Measurements from ENCODE around the gene NTRK3. TPM values are rescaled to one million over a fixed set of nuclear protein-coding genes. Genes with fewer than 3 reads are reported as not detected.

Gene NTRK3
- polyA plus RNA-seq, 1 donor (not counting 4 experiments of a cell fraction or from before 2014, with no cell fraction given) = not detected

- H3K27ac ChIP-seq (ENCODE audit: control insufficient read depth, insufficient read depth, low read length) = no peak overlapping the region
- H3K9me3 ChIP-seq (ENCODE audit: control insufficient read depth, low read depth, low read length) = peaks cover 4% of the 10 kb centered on the region
- TF ChIP-seq CTCF (optimal IDR thresholded peaks at IDR 0.05 in 1 of 3, IDR thresholded peaks at IDR 0.05 in 1 of 3, conservative IDR thresholded peaks at IDR 0.05 in 1 of 3; ENCODE audit: extremely low read depth in 1 of 3, insufficient read depth in 2 of 3, low read length in 3 of 3) (no peak), EZH2 (IDR thresholded peaks at IDR 0.05; ENCODE audit: low read length) (no peak)
- FAIRE-seq = no peak
- no peaks in the 10 kb centered on the region for H3K36me3 ChIP-seq (ENCODE audit: control insufficient read depth in 2 of 2, extremely low read depth in 1 of 2, insufficient read depth in 2 of 2, low read length in 2 of 2)
- no peak overlapping the region for H2AFZ ChIP-seq (ENCODE audit: control insufficient read depth, low read length)
- no peaks in the 10 kb centered on the region for H4K20me1 ChIP-seq (ENCODE audit: control insufficient read depth, extremely low read depth, insufficient read depth, low read length)
- H3K4me3 ChIP-seq (ENCODE audit: control insufficient read depth in 2 of 3, extremely low read depth in 1 of 3, insufficient read depth in 2 of 3, low read depth in 1 of 3, low read length in 3 of 3) = no peak overlapping the region
- no peak overlapping the region for H3K9ac ChIP-seq (ENCODE audit: control insufficient read depth, extremely low read depth, insufficient read depth, low read length)
- no peak for DNase-seq (ENCODE audit: low read depth, low spot score)
- dilution Hi-C loops (cut with MboI; ENCODE audit: extremely low pct_ligation_motif_present, low sequenced_read_pairs) = no loop called here
- no peak overlapping the region for H3K4me2 ChIP-seq (ENCODE audit: control insufficient read depth, extremely low read depth, insufficient read depth, low read depth, low read length)
- H3K9me1 ChIP-seq (ENCODE audit: control insufficient read depth, extremely low read depth, insufficient read depth, low read length) = no peaks in the 10 kb centered on the region
- H3K4me1 ChIP-seq (ENCODE audit: control insufficient read depth, extremely low read depth, insufficient read depth, low read length) = no peaks in the 10 kb centered on the region
- H3K79me2 ChIP-seq (ENCODE audit: control insufficient read depth, insufficient read depth, low read length) = no peaks in the 10 kb centered on the region
- no peaks in the 10 kb centered on the region for H3K27me3 ChIP-seq (ENCODE audit: control insufficient read depth, extremely low read depth, insufficient read depth, low read length)
These were observed 68.2 kb downstream of the NTRK3 start for GRCh38 chr15:88188300-88188699.

GRCh38 chr15:88187195-88187594, 69.3 kb downstream of the NTRK3 start:
- Histone ChIP-seq H3K9ac (ENCODE audit: control insufficient read depth, extremely low read depth, insufficient read depth, low read length) (no peak overlapping the region), H3K27ac (ENCODE audit: control insufficient read depth, insufficient read depth, low read length) (no peak overlapping the region), H4K20me1 (ENCODE audit: control insufficient read depth, extremely low read depth, insufficient read depth, low read length) (no peaks in the 10 kb centered on the region), H3K79me2 (ENCODE audit: control insufficient read depth, insufficient read depth, low read length) (no peaks in the 10 kb centered on the region), H3K4me2 (ENCODE audit: control insufficient read depth, extremely low read depth, insufficient read depth, low read depth, low read length) (no peak overlapping the region), H3K27me3 (ENCODE audit: control insufficient read depth, extremely low read depth, insufficient read depth, low read length) (no peaks in the 10 kb centered on the region), H2AFZ (ENCODE audit: control insufficient read depth, low read length) (no peak overlapping the region), H3K4me1 (ENCODE audit: control insufficient read depth, extremely low read depth, insufficient read depth, low read length) (no peaks in the 10 kb centered on the region), H3K9me3 (ENCODE audit: control insufficient read depth, low read depth, low read length) (peaks cover 4% of the 10 kb centered on the region), H3K9me1 (ENCODE audit: control insufficient read depth, extremely low read depth, insufficient read depth, low read length) (no peaks in the 10 kb centered on the region), H3K36me3 (ENCODE audit: control insufficient read depth in 2 of 2, extremely low read depth in 1 of 2, insufficient read depth in 2 of 2, low read length in 2 of 2) (no peaks in the 10 kb centered on the region), H3K4me3 (ENCODE audit: control insufficient read depth in 2 of 3, extremely low read depth in 1 of 3, insufficient read depth in 2 of 3, low read depth in 1 of 3, low read length in 3 of 3) (no peak overlapping the region)
- dilution Hi-C loops (cut with MboI; ENCODE audit: extremely low pct_ligation_motif_present, low sequenced_read_pairs) = no loop called here
- no peak for DNase-seq (ENCODE audit: low read depth, low spot score)
- FAIRE-seq = no peak
- TF ChIP-seq EZH2 (IDR thresholded peaks at IDR 0.05; ENCODE audit: low read length) (no peak), CTCF (optimal IDR thresholded peaks at IDR 0.05 in 1 of 3, IDR thresholded peaks at IDR 0.05 in 1 of 3, conservative IDR thresholded peaks at IDR 0.05 in 1 of 3; ENCODE audit: extremely low read depth in 1 of 3, insufficient read depth in 2 of 3, low read length in 3 of 3) (no peak)
